GM12878 (cell line): ENCODE data around the gene PPFIA4. TPM values are rescaled to one million over a fixed set of nuclear protein-coding genes. Genes with fewer than 3 reads are reported as not detected.

Source experiments
- ATAC-seq: fragments of 200-7000 bp; cut with Tn5 transposase; 3 replicates; pipeline ENCODE4 v1.9.1; 2020; ENCODE audit warnings: mild to moderate bottlenecking, moderate library complexity
- BruUV-seq: library from RNA; stranded (reverse); fragments of 400-500 nt; replicated peaks from 2 replicates; lab custom pipeline; 2021; lab: Mats Ljungman, UMichigan
- CTCF ChIA-PET: fragments of 300-600 bp; sonication (Branson Sonifier 250); formaldehyde crosslinking; extraction: SDS; loops from one replicate; lab custom pipeline; 2021; ENCODE audit warnings: inconsistent platforms; lab: Yijun Ruan, JAX
- POLR2A ChIA-PET: fragments of 350-600 bp; formaldehyde crosslinking; extraction: SDS; loops from one replicate; lab custom pipeline; 2021; ENCODE audit warnings: inconsistent platforms; lab: Charles Lee
- RAD21 ChIA-PET: fragments of 300-600 bp; sonication (Branson Sonifier 250); formaldehyde crosslinking; loops from one replicate; lab custom pipeline; 2023; ENCODE audit warnings: antibody characterized with exemption; ENCODE audit not compliant: unreplicated experiment; lab: Charles Lee
- SMC1A ChIA-PET: fragments of 300-600 bp; sonication (Branson Sonifier 250); formaldehyde crosslinking; loops from one replicate; lab custom pipeline; 2023; ENCODE audit not compliant: unreplicated experiment, uncharacterized antibody; lab: Charles Lee
- DNase-seq: peaks from one replicate; pipeline ENCODE4 v3.0.0-alpha.2; 2011; ENCODE audit warnings: low read depth, low spot score
- FAIRE-seq: peaks from 3 replicates; lab custom pipeline; 2011; peaks lifted over from hg19 to GRCh38; lab: Jason Lieb, UNC
- H2AFZ ChIP-seq: 2 replicates; pipeline ENCODE4 v1.6.0; 2011; ENCODE audit warnings: low read depth, low read length, control low read depth; ENCODE audit not compliant: control insufficient read depth
- H3K27ac ChIP-seq: 2 replicates; pipeline ENCODE4 v1.5.1; 2011; ENCODE audit warnings: control low read depth; ENCODE audit not compliant: control insufficient read depth, insufficient read depth
- H3K27me3 ChIP-seq, 2 experiments: replicated peaks in 1 of 2; 2 replicates each; pipeline versions ENCODE4 v1.6.0 to v1.6.1; 2011; ENCODE audit warnings: low read length in 1 of 2; ENCODE audit not compliant: control insufficient read depth in 2 of 2, insufficient read depth in 2 of 2
- H3K36me3 ChIP-seq, 2 experiments: 2 replicates each; pipeline ENCODE4 v1.5.1; 2011; ENCODE audit warnings: low read length in 1 of 2; ENCODE audit not compliant: control insufficient read depth in 2 of 2, insufficient read depth in 2 of 2
- H3K4me1 ChIP-seq: 2 replicates; pipeline ENCODE4 v1.6.1; 2011; ENCODE audit warnings: mild to moderate bottlenecking, low read length, moderate library complexity, mixed read lengths; ENCODE audit not compliant: control insufficient read depth, insufficient read depth
- H3K4me2 ChIP-seq: 2 replicates; pipeline ENCODE4 v1.6.0; 2011; ENCODE audit warnings: control low read depth; ENCODE audit not compliant: control insufficient read depth, insufficient read depth
- H3K4me3 ChIP-seq: fragments of 200-600 bp; sonication (generic); 2 replicates; pipeline ENCODE4 v1.5.1; 2016
- H3K79me2 ChIP-seq: 2 replicates; pipeline ENCODE4 v1.6.0; 2011; ENCODE audit warnings: low read length; ENCODE audit not compliant: control insufficient read depth, insufficient read depth
- H3K9ac ChIP-seq: 2 replicates; pipeline ENCODE4 v1.8.0; 2011; ENCODE audit warnings: low read length, control low read depth, mixed read lengths; ENCODE audit not compliant: control insufficient read depth, insufficient read depth
- H3K9me3 ChIP-seq: replicated peaks from 3 replicates; pipeline ENCODE4 v1.5.1; 2011; ENCODE audit warnings: mild to moderate bottlenecking, low read length; ENCODE audit not compliant: control insufficient read depth, insufficient read depth
- H4K20me1 ChIP-seq: 2 replicates; pipeline ENCODE4 v1.6.0; 2011; ENCODE audit not compliant: control insufficient read depth, insufficient read depth
- ATF7 ChIP-seq: fragments of 450-650 bp; IDR thresholded peaks from 2 replicates; pipeline ENCODE4 v1.6.1; 2016; ENCODE audit warnings: low read depth, mild to moderate bottlenecking
- CHD1 ChIP-seq: IDR thresholded peaks from 2 replicates; pipeline ENCODE4 v1.6.1; 2012; ENCODE audit warnings: low read depth, low read length, improper control_type of control experiment
- STAT3 ChIP-seq: IDR thresholded peaks from 2 replicates; pipeline ENCODE4 v1.6.1; 2011; ENCODE audit warnings: low read depth, low read length, improper control_type of control experiment
- WGBS: methylation state at CpG from one replicate; pipeline ENCODE4 v1.1.6; 2016; ENCODE audit warnings: low lambda C conversion rate; ENCODE audit not compliant: insufficient replicate concordance, insufficient coverage; ENCODE audit errors: missing lambda C conversion rate; 5-methylcytosine and 5-hydroxymethylcytosine counted together
- in situ Hi-C: fragments of 300-500 bp; cut with MboI; formaldehyde crosslinking; loops from 9 replicates; pipeline ENCODE4 v1.14.3; 2018; ENCODE audit warnings: mixed read lengths
- intact Hi-C: fragments of 100-400 bp; cut with micrococcal nuclease; formaldehyde crosslinking; loops from one replicate; pipeline ENCODE4 v1.14.2; 2022; ENCODE audit not compliant: unreplicated experiment
- polyA plus RNA-seq, 11 experiments: library from polyadenylated mRNA; depleted of rRNA in 4 of 11; unstranded in 6 of 11; stranded (reverse) in 5 of 11; fragments of >200 nt; fragmentation: Nextera tagmentation in 4 of 11; fragmentation: Illumina TruSeq in 1 of 11; extraction: Ambion mirVana in 4 of 11; extraction: Trizol in 1 of 11; gene quantifications; 1 replicate in 1 of 11; 2 replicates in 10 of 11; pipeline versions ENCODE4 v1.2.1 to v1.2.3, GENCODE V29; 2011 to 2016; ENCODE audit warnings: inconsistent platforms in 2 of 11, missing spikeins in 2 of 11, low read depth in 1 of 11
- total RNA-seq, 4 experiments: library from RNA; depleted of rRNA in 3 of 4; stranded (reverse); fragments of >200 nt in 3 of 4; fragmentation: Illumina TruSeq in 1 of 4; extraction: Trizol in 1 of 4; gene quantifications; 2 replicates each; pipeline versions ENCODE4 v1.2.1 to v1.2.3, GENCODE V29; 2013 to 2021
- TF ChIP-seq, protein P1 (sequence below): fragments of 450-650 bp; IDR thresholded peaks from 2 replicates; pipeline ENCODE4 v1.6.1; 2017; ENCODE audit warnings: mild to moderate bottlenecking
- TF ChIP-seq, protein P2 (sequence below): fragments of 450-650 bp; IDR thresholded peaks from 2 replicates; pipeline ENCODE4 v1.6.1; 2018; ENCODE audit warnings: mild to moderate bottlenecking, low read depth, moderate library complexity; ENCODE audit not compliant: partially characterized antibody
- TF ChIP-seq, protein P3 (sequence below): fragments of 450-650 bp; IDR thresholded peaks from 2 replicates; pipeline ENCODE4 v1.6.1; 2016; ENCODE audit warnings: mild to moderate bottlenecking, moderate library complexity, borderline replicate concordance
- TF ChIP-seq, protein P4 (sequence below): IDR thresholded peaks from 2 replicates; pipeline ENCODE4 v1.6.1; 2011; ENCODE audit warnings: low read depth, low read length, improper control_type of control experiment, borderline replicate concordance

PPFIA4 gene
- total and polyA plus RNA-seq, 10 of the 15 experiments (the other 5 are each of a cell fraction or from before 2014, with no cell fraction given) = 0.02 to 19.7 (median 0.34) TPM; not detected in 1

DNA sequence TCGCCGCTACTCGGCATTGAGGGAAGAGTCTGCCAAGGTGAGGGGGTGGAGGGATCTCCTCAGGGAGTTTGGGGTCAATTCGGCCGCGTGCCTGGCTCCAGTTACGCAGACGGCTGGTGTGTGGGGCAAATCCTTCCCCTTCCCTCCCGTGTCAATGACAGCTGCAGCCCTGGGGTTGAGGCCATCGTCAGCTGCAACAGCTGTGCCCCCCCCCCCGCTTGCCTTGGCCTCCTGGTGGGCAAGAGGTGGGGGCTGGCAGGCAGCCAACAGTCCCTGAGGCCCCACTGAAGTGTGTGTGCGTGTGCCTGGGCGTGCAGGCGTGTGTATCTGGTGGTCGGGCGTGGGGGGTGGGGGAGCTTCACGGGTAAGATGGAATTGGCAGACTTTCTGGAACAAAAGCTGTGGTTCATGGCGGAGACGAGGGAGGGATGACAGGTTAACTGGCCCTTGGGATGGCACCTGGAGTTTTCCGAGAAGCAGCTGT lies 25.6 kb downstream of the PPFIA4 start (continued):
- TF ChIP-seq, protein P1, sequence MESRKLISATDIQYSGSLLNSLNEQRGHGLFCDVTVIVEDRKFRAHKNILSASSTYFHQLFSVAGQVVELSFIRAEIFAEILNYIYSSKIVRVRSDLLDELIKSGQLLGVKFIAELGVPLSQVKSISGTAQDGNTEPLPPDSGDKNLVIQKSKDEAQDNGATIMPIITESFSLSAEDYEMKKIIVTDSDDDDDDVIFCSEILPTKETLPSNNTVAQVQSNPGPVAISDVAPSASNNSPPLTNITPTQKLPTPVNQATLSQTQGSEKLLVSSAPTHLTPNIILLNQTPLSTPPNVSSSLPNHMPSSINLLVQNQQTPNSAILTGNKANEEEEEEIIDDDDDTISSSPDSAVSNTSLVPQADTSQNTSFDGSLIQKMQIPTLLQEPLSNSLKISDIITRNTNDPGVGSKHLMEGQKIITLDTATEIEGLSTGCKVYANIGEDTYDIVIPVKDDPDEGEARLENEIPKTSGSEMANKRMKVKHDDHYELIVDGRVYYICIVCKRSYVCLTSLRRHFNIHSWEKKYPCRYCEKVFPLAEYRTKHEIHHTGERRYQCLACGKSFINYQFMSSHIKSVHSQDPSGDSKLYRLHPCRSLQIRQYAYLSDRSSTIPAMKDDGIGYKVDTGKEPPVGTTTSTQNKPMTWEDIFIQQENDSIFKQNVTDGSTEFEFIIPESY = no peak

DNA sequence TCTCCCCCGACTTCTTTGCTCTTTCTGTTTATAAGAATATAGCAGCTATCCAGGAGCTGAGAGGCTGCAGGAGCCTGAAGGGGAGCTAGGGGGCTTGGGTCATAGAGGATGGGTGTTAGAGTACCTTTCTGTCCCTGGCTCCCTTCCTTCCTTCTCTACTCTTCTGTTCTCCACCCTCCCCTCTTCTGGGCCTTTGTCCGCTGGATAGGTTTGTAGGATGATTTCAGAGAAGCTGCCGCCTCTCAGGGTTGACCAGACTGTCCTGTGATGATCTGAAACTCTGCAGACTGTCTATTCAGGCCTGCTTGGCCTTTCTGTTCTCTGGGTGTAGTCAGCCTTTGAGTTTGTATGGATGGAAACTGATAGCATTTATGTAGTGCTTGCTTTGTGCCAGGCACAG lies 26.3 kb downstream of the PPFIA4 start:
- RAD21 ChIA-PET = no interaction called here
- TF ChIP-seq, protein P2, sequence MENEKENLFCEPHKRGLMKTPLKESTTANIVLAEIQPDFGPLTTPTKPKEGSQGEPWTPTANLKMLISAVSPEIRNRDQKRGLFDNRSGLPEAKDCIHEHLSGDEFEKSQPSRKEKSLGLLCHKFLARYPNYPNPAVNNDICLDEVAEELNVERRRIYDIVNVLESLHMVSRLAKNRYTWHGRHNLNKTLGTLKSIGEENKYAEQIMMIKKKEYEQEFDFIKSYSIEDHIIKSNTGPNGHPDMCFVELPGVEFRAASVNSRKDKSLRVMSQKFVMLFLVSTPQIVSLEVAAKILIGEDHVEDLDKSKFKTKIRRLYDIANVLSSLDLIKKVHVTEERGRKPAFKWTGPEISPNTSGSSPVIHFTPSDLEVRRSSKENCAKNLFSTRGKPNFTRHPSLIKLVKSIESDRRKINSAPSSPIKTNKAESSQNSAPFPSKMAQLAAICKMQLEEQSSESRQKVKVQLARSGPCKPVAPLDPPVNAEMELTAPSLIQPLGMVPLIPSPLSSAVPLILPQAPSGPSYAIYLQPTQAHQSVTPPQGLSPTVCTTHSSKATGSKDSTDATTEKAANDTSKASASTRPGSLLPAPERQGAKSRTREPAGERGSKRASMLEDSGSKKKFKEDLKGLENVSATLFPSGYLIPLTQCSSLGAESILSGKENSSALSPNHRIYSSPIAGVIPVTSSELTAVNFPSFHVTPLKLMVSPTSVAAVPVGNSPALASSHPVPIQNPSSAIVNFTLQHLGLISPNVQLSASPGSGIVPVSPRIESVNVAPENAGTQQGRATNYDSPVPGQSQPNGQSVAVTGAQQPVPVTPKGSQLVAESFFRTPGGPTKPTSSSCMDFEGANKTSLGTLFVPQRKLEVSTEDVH = no peak
- TF ChIP-seq STAT3 = no peak
- TF ChIP-seq ATF7 = no peak
- TF ChIP-seq, protein P3, sequence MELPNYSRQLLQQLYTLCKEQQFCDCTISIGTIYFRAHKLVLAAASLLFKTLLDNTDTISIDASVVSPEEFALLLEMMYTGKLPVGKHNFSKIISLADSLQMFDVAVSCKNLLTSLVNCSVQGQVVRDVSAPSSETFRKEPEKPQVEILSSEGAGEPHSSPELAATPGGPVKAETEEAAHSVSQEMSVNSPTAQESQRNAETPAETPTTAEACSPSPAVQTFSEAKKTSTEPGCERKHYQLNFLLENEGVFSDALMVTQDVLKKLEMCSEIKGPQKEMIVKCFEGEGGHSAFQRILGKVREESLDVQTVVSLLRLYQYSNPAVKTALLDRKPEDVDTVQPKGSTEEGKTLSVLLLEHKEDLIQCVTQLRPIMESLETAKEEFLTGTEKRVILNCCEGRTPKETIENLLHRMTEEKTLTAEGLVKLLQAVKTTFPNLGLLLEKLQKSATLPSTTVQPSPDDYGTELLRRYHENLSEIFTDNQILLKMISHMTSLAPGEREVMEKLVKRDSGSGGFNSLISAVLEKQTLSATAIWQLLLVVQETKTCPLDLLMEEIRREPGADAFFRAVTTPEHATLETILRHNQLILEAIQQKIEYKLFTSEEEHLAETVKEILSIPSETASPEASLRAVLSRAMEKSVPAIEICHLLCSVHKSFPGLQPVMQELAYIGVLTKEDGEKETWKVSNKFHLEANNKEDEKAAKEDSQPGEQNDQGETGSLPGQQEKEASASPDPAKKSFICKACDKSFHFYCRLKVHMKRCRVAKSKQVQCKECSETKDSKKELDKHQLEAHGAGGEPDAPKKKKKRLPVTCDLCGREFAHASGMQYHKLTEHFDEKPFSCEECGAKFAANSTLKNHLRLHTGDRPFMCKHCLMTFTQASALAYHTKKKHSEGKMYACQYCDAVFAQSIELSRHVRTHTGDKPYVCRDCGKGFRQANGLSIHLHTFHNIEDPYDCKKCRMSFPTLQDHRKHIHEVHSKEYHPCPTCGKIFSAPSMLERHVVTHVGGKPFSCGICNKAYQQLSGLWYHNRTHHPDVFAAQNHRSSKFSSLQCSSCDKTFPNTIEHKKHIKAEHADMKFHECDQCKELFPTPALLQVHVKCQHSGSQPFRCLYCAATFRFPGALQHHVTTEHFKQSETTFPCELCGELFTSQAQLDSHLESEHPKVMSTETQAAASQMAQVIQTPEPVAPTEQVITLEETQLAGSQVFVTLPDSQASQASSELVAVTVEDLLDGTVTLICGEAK = no peak
- no peak for TF ChIP-seq CHD1
- TF ChIP-seq, protein P4, sequence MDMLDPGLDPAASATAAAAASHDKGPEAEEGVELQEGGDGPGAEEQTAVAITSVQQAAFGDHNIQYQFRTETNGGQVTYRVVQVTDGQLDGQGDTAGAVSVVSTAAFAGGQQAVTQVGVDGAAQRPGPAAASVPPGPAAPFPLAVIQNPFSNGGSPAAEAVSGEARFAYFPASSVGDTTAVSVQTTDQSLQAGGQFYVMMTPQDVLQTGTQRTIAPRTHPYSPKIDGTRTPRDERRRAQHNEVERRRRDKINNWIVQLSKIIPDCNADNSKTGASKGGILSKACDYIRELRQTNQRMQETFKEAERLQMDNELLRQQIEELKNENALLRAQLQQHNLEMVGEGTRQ = no peak

More for the DNA sequence above, 26.3 kb downstream of the PPFIA4 start:
- H3K79me2 ChIP-seq = no peaks in the 10 kb centered on the region
- H4K20me1 ChIP-seq = no peaks in the 10 kb centered on the region
- no peak for FAIRE-seq
- WGBS = 15% methylated on average over 3 of the region's 3 CpGs
- no peaks in the 10 kb centered on the region for H3K36me3 ChIP-seq
- CTCF ChIA-PET = interaction anchor here (1.1 to 8.7 kb wide), 2 partner anchors 13 kb away, joined by 5 to 66 read pairs; no protein-coding TSS in a partner anchor
- BruUV-seq = no TSS peak
- no peak for ATAC-seq
- H3K4me3 ChIP-seq = no peak overlapping the region
- no peak overlapping the region for H3K27ac ChIP-seq
- intact Hi-C loops (no loop called here), in situ Hi-C loops (no loop called here)
- POLR2A ChIA-PET = no interaction called here
- H3K27me3 ChIP-seq = peaks cover 0 to 2% of the 10 kb centered on the region in 2 experiments; a peak in 1 of 4 replicates
- H3K9ac ChIP-seq = no peak overlapping the region
- H3K4me2 ChIP-seq = no peak overlapping the region
- DNase-seq = no peak
- H3K9me3 ChIP-seq = no peaks in the 10 kb centered on the region
- SMC1A ChIA-PET = interaction anchor here (1.0 kb wide), 1 partner anchor 13 kb away, joined by 3 read pairs; no protein-coding TSS in a partner anchor
- no peaks in the 10 kb centered on the region for H3K4me1 ChIP-seq
- no peak overlapping the region for H2AFZ ChIP-seq
